ENCODE data around the gene SYTL3.
"Not testable (repeated sequence)": the region's sequence is repeated elsewhere in the genome, so short reads cannot be mapped to it uniquely, and the experiment has no call there.

The SYTL3 gene

DNA sequence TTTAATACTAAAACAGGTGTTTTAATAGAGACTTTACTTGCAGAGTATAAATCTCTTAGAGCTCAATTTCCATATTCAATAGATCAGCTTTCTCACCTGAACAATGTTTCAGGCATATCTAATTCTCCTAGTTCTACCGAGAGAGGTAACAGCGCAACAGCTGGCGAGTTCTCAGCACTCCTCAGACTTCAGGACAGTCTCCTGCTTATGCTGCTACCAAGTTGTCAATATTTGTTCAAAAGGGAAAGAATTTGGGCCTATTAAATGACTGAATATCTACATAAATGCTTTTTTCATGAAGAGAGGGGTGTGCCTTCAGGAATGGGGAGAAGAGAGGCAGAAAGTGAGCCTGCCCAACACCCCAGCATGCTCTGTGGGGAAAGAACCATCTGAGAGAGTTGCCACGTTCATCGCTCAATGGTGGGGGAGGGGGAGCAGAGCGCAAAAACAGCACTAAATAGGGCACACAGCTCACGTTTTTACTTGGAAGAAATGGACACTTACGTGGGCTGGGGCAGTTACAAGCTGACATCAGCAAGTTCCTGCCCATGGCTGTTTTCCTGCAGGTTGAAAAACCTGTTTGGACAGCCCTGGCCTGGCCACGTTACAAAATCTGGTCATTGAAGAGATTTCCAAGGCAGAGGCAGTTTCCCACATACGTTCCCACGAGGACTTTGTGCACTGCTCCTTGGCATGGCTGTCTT, 131.3 kb downstream of the SYTL3 start:
- no peak for DNase-seq

DNA sequence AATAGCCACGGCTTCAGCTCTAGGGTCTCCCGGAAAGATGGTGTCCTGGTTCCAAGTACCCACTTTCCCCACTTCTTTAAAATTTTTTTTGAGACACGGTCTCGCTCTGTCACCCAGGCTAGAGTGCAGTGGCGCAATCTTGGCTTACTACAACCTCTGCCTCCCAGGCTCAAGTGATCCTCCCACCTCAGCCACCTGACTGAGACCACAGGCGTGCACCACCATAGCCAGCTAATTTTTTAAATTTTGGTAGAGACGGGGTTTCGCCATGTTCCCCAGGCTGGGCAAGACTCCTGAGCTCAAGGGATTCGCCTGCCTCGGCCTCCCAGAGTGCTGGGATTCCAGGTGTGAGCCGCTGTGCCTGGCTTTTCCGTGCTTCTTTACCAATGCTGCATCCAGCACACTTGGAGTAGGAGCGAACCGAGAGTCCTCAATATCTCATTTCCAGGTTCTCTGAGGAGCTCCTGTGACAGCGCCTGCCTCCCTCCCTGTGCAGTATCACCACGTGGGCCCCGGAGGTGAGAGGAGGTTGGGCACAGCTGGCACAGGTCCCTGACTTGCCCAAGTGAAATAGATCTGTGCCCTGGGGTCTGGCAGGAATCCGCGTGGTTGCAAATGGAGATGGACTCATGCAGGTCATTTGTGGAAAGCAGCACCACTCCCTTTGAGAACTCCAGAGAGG, 132.0 kb downstream of the SYTL3 start:
- DNase-seq = no peak

DNA sequence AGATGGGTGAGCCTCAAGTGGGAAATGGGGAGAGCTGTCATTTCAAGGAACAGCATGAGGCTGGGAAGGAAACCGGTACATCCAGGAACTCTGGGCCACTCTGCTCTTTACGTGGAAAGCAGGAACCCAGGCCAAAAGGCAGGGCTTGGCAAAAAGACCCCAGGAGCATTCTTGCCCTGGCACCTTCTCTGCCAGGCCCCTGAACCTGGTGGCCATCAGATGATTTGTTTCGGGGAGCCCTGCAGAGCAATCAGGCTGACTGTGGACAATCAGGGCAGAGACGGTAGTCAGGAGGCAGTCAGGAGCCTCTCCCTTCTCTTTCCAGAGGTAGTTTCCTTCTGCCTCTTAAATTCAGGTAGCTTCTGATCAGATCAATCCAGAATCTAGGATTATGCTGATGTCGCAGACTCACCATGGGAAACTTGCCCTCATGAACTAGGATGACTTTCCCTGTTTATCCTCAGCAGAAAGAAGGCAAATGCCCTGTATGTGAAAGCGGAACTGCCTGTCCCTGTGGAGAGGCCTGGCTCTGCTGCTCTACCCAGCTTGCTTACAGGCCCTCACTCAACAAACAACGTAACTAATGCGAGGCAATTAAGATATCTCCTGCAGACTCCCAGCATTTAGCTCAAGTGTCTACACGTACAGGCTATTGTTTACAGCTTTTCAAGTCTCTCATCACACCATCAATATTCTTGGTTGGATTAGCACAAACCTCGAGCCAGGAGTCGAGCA, 132.7 kb downstream of the SYTL3 start:
- no peak for DNase-seq

DNA sequence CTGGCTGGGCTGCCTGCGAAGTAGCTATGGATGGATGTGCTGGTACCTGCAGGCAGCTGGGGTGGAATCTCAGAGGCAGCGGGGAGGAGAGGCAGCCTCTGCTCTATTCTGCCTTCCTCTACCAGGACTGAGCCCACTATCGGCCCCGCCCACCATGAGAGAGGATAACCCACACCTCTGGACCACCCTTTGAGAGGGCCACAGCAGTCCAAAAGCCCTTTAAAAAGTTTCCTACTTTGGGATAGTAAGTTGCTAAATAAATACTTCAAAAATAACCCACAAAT, 133.3 kb downstream of the SYTL3 start:
- DNase-seq = no peak

DNA sequence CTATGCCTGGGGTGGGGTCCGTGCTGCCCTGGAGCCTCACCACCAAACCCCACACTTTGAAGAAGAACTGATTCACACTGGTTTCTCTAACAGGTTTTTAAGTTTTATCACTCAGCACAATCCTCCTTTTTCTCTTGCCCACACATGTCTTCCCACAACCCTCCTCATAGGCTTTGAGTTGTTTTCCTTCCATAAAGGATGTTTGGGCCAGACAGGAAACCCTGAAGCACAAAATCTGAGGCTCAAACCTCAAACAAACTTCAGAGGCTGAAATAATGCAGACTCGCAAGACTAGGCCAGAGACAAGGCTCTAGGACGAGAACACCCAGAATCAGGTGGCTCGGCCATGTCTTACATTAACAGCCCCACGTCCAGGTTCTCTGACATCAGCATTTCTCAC, 134.0 kb downstream of the SYTL3 start:
- no peak for DNase-seq

DNA sequence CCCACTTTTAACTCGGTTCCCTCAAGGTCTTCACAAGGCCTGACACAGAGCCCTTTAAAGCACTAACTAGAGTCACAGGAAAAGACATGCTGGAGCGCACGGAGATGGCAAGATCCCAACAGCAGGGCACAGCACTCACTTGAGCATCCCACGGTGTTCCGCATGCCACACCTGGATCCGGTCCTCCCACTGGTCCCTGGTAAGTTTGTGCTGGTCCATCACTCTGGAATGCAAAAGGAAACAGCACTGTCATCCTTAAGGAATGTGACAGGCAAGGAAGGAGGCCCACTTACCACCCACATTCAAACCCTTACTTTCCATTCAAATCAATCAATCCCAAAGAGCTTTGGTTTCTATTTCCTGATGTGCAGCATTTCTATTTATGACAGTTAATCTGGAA, 134.7 kb downstream of the SYTL3 start:
- no peak for DNase-seq

DNA sequence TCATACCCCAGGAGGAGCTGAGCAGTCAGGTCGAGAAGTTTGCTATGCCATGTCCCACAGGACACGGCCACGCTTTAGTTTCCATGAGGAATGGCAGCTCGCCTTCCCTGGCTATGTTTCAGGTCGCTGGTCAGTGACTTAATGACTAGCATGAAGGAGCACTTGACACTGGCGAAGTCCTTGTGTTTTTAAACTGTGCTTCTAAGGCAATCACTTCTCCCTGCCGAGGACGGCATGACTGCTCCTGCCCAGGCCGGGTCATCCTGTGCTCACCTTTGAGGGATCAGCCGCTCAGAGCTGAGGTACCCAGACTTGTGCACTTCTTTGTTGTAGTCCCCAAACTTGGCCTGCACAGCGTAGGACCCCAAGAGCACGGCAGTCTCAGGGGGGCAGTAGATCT, 135.2 kb downstream of the SYTL3 start:
- DNase-seq = no peak

DNA sequence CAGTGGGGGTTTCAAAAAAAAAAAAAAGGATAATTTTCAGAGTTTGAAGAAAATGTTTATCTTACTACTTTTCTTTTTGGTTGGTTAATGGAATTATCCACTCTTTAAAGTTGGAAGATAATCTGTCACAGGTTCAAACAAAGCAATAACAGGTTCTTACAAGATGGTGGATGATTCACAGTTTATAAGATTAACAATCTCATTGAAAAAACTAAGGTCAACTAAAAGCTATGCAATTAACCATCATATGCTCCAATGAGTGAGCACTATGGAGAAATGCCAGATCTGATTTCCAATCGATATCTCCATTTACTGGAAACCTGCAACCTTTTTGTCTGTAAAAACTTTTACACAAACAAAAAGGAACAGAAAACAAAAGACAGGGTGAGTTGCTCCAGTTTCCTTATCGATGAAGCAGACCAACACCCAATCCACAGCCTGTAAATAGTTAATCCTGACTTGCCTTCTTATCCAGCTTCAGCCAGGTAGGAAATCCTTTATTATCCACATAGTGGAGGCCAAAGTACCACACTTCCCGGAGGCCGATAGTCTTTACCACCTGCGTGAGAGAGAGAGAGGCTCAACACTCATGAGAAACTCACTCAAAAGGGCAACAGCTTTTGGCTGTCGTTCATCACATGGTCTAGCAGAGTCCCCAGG, 136.9 kb downstream of the SYTL3 start:
- DNase-seq = no peak

DNA sequence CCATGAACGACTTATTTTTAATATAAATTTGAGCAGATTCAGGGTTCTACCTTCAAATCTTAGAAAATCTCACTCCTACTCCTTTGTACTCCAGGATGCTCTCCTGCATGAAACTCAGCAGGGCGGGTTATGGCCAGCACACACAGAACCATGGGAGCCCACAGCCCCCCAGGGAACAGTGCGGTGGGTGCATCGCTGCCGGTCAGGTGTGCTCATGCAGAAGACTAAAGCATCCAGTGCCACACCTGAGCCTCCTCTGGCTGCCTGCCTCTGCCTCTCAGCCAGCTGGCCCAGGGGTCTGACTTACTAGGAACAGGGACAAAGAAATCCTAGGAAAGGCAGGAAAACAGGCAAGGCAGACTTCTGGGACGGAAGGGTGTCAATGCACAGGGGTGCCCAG, 137.5 kb downstream of the SYTL3 start:
- no peak for DNase-seq

DNA sequence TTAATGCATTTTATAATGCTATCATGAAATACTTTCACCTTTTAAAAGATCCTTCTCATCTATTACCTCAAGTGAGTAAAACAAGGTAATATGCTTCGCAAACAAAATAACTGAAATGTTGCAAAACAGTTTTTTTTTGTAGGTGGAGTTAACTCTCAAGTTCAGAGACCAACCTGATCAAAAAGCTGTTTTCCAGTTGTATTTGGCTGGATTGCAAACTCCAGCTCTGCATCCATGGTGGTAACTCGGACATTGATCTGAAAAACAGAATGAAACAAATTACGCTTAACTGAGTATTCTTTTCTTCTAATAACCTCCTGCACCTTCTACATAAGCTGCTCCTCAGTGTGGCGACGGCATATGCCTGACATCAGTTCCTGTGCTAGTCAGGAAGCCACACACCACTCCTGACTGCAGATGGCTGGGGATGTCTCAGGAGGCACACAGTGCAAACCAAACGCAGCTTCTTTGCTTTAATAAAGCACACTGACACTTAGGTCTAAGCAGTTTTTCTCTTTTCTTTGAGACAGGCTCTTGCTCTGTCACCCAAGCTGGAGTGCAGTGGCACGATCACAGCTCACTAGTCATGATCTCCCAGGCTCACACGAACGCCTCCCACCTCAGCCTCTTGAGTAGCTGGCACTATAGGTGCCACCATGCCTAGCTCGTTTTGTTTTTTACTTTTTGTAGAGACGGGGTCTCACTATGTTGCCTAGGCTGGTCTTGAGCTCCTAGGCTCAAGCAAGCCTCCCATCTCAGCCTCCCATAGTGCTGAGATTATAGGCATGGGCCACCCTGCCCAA, 139.5 kb downstream of the SYTL3 start:
- no peak for DNase-seq

DNA sequence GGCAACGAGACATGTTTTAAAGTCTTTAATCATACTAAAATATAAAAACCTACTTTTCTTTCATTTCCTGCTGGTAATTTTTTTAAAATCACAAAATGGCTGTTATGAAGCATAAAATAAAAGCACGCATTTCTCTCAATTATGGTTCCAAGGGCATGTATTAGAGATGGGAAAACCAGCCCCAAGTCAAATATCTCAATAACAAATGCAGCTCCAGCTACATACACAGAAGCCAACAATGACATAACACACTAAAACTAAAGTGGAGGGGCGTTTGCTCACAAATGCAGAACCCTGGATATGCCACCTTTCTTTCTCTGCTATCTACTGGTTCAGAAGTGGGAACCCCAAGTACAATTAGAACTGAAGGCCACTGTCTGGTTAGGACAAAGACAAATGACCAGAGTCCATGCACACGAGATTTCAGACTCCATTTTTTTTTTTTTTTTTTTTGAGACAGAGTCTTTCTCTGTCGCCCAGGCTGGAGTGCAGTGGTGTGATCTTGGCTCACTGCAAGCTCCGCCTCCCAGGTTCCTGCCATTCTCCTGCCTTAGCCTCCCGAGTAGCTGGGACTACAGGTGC, 141.5 kb downstream of the SYTL3 start:
- DNase-seq = no peak

DNA sequence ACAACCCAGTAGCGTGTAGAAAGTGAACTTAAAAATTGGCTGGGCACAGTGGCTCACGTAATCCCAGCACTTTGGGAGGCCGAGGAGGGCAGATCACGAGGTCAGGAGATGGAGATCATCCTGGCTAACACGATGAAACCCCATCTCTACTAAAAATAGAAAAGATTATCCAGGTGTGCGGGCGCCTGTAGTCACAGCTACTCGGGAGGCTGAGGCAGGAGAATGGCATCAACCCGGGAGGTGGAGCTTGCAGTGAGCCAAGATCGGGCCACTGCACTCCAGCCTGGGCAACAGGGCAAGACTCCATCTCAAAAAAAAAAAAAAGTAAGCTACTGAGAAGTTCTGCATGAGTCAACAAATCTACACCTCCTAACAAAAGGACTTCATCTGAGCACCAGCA, 142.7 kb downstream of the SYTL3 start:
- DNase-seq = not testable (repeated sequence)

DNA sequence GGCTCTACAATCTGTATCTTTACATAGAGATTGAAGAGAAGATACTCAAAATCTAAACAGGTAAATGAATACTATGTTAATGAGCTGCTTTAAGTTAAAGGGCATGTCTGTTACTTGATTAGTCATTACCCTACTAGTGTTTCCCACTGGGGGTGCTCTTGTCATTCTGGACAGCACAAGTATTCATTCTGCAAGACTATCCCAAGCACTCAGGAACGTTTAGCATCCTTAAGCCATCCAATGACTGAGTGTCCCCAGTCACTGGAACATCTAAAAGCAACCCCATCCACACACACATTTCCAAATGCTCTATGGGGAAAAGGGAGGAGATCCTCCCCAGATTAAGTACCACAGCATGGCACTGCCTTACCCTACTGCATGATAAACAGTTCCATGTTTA, 143.6 kb downstream of the SYTL3 start:
- DNase-seq = no peak

DNA sequence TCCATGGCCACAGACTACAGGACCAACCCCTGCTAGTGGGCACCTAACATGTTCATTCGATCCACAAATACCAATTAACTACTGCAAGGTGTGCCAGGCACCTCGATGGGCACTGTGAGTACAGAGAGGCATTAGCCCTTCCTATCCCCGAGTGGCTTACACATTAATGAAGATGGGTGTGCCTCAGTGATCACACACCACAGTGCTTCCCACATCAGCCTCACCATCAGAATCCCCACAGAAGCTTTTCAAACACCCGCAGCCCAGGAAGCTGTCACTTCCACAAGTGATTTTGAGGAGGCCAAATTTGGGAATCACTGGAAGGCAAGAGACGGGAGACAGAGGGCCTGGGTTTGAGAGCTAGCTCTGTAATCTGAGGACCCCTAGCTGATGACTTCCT, 145.7 kb downstream of the SYTL3 start:
- no peak for DNase-seq

DNA sequence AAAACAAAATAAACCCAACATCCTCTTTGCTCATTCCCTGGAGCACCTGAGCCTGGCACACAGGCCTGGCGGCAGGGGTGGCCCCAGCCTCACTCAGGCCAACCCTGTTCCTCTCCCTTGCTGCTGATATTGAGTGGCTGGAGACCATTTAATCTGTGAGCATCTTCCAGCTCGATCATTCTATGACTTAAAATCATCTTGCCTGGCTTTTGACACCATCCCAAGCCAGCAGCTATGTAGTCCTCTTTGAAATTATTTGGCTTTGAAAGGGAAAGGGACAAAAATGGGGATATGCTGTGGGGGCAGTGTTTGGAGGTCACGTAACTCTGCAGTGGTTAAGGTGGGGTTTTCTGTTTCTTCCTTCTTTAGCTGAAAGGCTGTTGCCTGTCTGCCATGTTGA, 146.5 kb downstream of the SYTL3 start:
- DNase-seq = no peak

DNA sequence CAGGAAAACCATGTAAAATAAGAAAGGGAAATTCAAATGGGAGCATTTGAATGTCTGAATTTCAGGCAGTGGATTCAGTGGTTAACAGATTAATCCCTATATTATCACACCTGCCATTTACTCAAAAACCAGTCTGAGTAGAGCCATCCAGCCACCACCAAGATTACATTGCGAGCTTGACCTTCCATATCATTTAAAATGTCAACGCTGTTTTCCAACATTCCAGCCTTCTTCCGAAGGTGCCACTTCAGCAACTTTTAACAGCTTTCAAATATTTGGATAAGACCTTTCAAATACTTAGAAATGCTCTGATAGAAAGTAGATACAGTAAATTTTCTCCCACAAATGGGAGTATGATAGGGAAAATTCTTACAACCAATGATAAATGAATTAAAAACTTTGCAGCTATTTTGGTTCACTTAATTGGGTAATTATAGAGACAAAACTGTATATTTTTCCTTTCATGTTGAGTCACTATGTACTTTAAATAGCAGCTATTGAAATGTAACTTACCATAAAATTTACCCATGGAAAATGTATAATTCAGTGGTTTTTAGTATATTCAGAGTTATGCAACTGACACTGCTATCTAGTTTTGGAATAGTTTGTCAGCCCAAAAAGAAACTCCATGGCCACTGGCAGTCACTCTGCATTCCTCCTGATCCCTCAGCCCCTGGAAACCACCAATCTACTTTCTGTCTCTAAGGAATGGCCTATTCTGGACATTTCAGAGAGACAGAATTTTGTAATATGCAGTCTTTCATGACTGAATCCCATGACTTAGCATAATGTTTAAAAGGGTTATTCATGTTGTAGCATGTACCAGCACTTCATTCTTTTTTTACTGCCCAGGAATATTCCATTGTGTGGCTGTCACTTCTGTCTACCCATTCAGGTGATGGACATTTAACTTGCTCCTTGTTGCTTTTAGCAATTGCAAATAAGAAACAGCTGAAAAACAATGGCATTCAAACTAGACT, 147.8 kb downstream of the SYTL3 start:
- DNase-seq = no peak

DNA sequence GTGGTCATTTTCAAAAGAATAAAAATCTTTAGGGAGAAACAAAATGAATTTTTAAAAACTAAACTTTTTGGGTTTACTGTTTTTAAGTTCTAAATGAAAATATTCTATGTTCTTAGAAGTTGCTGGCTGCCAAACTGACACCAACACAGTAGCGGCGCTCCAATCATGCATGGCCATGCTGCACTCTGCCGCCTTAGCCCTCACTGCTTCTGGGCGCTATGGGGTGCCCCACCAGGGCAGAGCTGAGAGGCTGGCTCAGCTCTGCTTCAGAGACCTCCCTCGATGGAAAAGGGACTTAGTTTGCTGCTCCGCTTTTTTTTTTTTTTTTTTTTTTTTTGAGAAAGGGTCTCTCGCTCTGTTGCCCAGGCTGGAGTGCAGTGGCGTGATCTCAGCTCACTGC, 148.5 kb downstream of the SYTL3 start:
- DNase-seq = no peak

DNA sequence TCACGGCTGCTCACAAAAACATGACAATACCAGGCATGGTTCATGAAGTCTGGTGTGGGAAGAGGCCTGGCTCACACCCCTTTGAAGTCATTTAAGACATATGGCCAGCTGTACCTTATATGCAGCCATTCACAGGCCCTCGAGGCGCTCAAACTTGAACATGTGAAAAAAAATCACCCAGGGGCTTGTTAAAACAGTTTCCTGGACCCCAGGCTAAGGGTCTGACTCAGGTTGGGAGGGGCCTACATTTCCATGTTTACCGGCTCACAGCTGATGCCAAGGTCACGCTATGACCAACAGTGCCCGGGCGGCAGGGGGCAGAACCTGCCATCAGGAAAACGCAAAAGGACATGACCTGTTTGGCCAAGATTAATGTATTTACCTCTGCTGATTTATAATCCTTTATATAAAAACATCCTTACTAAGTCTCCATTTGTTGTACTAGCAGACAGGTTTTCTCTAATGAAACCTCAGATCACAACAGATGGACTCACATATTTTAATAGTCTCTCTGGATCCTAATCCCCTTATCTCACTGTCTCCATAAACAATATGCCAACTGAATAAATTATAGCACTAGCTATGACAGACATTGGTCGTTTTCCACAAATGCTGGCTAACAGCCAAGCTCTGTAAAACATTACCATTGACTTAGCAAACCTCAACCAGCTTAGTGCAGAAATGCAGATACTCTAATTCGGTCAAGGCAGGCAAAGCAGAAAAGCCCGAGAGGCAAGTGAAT, 149.4 kb downstream of the SYTL3 start:
- no peak for DNase-seq

DNA sequence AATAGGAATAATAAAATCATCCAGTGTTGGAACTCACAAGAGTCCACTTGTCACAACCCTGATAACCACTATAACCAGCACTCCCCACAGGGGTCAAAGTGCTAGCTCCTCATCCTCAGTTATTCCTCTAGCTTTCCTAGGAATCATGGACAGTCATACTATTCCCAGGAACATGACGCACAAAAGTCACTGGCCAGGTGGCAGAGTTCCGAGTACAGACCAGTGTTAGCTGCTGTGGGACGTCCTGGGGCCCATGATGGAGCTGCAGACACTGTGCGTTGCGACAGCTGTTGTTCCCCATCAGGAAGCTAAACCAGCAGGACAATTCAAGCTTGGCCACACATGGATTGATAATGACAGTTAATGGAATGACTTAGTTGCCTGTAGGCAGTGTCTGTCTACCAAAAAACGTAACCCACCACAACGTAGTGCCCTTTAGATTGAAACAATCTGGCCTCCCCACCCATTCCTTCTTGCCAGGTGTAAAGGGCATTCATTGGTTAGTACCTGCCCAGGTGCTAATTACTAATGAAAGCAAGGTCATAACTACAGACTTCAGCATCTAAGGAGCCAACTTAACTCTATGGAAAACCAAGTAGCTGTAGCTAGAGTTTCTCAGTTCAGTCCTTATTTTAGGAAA, 151.9 kb downstream of the SYTL3 start:
- DNase-seq = no peak

DNA sequence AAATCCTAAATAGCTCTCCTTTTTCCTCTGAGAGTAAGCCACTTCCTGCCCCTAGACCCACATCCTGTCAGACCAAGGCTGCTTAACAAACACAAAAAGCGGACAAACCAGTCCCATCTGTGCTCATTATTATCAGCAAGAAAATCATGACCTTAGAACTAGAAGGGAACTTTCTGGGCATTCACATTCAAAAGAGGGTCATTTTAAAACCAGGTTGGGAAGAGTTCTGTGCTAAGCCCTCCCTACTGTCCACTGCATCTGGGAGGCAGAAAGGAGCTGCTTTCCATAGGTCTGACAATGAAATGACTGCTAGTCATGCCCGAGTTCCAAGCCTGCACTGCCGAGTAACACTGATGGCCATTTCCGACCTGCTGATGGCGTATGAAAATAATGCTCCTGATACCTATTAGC, 153.9 kb downstream of the SYTL3 start:
- DNase-seq = no peak
